NOMO-1 treated with DMSO at 0.1 percent for 48 hours (cell line): Measurements from ENCODE around the gene CHRNA1.

Experiments used
- DNase-seq: peaks from one replicate; lab custom pipeline; 2025; ENCODE audit not compliant: unreplicated experiment; lab: John Stamatoyannopoulos, UW

Gene CHRNA1

DNA sequence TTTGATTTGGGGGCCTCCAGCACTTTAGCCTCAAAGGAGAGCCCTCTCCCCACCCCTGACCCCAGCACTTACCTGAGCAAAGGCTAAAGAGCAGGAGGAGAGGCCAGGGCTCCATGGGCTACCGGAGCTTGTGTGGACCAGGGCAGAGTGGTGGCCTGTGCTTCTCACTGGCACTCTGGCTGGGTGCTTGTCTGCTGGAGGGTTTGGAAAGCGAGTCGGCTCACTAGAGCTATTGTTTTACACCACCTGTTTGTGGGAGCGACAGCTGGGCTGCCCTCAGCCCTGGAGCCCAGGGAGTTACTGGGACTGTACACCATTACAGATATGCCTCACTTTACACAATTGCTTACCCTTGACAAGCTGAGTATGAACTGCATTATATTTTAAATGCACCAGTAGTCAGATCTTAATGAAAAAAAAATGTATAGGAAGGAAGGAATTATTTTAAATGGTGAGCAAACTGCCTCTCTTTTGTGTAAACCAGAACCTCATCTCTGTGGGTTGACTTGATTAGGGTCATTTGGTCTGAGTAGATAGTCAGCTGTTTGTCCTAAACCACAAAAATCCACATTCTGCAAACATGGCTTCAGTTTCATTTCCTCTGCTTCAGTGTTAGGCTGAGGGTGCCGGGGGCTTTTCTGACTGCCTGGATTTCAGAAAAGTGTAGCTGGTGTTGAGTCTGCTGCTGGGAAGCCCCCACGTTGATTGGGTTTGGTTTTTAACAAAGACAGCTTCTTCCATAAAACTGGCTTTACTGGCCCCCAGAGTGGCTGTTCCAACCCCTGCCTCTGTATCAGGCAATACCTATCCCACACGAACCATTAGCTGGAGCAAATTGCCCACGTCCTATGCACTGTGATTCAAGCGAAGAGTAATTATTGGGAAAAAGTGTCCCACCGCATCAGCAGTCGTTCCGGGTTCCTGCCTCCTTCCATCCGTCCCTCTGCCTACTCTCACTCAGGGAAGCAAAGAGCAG lies at the start of gene CHRNA1:
TSS of gene CHRNA1 (minus strand) at position 193 of the 976 bp plus-strand sequence. CDS start at position 115, 78 bp downstream.
- DNase-seq = peak; percentile 69

DNA sequence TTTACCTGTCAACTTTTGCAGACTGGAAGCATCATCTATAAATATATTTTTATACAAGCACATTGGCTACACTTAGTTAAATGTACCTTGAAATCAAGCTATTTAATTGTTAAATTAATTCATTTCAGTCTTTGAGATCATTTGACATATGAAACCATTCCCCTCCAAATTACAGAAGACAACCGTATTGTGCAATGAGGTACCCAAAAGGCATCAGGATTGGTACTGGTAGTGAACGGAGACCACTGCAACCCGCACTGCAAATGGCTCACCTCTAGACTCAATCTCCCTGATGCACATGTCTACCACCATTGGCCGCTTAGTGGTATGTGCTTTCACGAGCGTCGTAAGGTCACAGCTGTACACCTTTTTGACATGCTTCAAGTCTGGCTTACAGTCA lies 47.8 kb upstream of the CHRNA1 start:
- no peak for DNase-seq

DNA sequence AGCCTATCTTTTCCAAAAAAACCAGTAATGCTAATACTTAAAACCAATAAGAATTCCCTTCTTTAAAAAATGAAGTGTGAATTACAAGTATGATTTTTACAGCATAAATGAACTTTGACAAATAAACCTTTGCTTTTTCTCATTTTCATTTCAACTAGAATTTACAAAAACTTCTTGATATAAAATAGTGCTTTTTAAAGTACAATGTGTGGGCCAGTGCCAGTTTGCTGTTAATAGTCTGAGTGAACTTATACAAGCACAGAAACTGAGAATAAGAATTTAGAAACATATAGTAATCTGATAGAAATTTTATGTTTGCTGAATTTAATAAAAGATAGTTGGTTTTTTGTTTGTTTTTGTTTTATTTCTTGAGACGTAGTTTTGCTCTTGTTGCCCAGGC lies 43.7 kb upstream of the CHRNA1 start:
- DNase-seq = no peak

GRCh38 chr2:174805803-174806202 lies 41.5 kb upstream of the CHRNA1 start:
- DNase-seq = no peak

- DNase-seq = no peak
These were observed 38.2 kb upstream of the CHRNA1 start for GRCh38 chr2:174802459-174802858.

GRCh38 chr2:174800436-174801205 lies 36.3 kb upstream of the CHRNA1 start:
- DNase-seq = no peak

- DNase-seq = no peak
These were observed 34.5 kb upstream of the CHRNA1 start for GRCh38 chr2:174798801-174799200.

DNA sequence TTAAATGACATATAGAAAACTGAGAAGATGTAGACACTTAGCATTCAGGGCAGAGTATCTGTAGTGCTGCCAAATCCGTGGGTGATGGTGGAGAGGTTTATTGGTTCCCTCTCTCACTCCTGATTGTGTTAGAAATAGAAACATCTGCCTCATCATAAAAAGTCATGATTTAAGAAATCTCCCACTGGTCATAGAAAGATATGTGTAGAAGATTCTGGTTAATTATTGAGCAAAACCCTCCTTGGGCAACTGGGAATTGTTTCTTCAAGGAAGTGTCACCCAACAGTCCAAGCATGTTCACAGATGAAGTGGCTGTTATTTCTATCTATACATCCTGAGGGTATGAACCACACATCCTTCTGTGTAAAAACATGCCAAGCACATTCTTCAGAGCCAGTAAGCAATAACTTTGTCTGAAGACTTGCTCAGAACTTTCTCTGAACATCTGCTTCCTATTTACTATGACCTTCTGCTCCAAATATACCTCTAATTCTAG lies 33.6 kb upstream of the CHRNA1 start:
- DNase-seq = no peak

- no peak for DNase-seq
These were observed 32.1 kb upstream of the CHRNA1 start for GRCh38 chr2:174796319-174796771.

GRCh38 chr2:174794851-174795374 lies 30.6 kb upstream of the CHRNA1 start:
- DNase-seq = no peak

GRCh38 chr2:174792309-174793025 lies 28.2 kb upstream of the CHRNA1 start:
- DNase-seq = no peak

DNA sequence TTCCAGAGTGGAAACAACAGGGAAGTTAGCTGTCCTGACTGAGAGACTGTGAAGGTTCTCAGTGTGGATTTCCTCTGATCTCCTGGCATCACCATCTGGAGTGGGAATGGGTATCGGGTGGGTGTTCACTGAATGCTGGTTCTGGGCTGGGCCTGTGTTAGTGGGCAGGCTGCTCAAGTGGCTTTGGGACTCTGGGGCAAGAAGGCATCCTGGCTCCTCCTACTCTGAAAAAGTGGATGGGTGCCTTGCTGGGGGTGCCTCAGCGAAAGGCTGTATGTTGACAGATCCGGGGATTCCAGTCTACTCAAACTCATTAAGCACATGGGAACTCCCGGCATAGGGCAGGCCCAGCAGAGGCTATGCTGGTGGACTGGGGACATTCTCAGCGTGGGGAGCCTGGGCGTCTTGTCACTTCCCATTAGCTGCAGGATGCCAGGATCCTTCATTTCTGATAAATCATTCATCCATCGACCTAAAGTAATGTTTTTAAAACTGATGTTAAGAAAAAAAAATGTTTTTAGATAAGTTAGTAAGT lies 27.5 kb upstream of the CHRNA1 start:
- DNase-seq = no peak

GRCh38 chr2:174791020-174791419 lies 26.7 kb upstream of the CHRNA1 start:
- DNase-seq = no peak

- DNase-seq = no peak
These were observed 24.7 kb upstream of the CHRNA1 start for GRCh38 chr2:174789001-174789400.

- no peak for DNase-seq
These were observed 24.1 kb upstream of the CHRNA1 start for GRCh38 chr2:174788291-174788929.

DNA sequence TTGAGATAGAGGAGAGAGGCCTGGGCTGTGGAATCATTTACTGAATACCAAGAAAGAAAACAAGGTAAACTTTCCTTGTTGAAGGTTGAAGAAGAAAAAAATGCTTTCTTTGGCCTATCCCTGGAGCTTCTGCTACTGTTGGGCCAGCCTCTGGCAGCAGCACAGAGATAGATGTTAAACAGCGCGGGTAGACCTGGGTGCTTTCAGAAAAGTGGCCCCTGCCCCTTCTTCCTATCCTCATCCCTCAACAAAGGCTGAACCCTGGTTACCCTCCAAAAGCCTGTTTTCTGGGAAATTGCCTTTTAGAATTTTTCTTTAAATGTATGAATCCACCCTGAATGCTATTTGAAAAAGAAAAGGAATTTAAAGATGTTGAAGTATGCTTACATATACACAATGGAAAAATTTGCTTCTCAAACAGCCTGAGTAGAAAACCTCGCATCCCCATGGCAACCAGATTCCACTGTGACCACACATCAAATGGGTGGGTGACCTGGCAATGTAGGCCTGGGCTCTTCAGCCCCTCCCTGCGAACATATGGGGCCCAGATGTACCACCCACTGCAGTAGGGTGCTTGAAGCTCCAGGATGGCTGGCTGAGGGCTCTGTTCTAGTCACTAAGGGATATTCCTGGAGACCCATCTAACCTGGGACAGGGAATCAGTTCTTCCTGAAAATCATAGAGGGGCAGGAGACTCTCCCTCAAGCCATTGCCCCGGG lies 23.4 kb upstream of the CHRNA1 start:
- no peak for DNase-seq

- DNase-seq = no peak
These were observed 21.9 kb upstream of the CHRNA1 start for GRCh38 chr2:174786066-174786725.

DNA sequence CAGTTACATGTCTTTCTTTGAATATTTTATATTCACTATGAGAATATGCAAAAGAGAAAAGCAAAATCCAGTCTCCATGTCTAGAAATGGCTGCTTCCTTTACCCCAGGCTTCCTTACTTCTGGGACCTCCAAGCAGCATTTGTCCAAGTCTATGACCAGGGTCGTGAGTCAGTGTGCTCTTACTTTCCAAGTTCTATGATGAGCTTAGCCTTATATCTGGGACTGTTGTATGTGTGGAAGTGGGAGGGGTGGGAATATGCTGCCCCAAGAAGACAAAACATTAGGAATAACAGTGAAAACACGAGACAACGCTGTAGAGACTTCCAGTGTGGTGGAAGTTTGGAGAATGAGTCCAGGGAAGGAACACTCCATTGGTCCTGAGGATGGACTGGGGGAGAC lies 21.2 kb upstream of the CHRNA1 start:
- DNase-seq = no peak

GRCh38 chr2:174784909-174785308 lies 20.6 kb upstream of the CHRNA1 start:
- no peak for DNase-seq
